SH-SY5Y (cell line): ENCODE measurements around the gene KIFC3.

Experiments
- GATA2 ChIP-seq: IDR thresholded peaks from 2 replicates; pipeline ENCODE4 v1.6.1; 2011; ENCODE audit warnings: mild to moderate bottlenecking, low read depth, low read length
- GATA3 ChIP-seq: IDR thresholded peaks from 2 replicates; pipeline ENCODE4 v1.6.1; 2011; ENCODE audit warnings: low read depth, mild to moderate bottlenecking, low read length, moderate library complexity

GRCh38 chr16:57725554-57725953 is 76.7 kb downstream of the KIFC3 start:
- TF ChIP-seq GATA3 (no peak), GATA2 (no peak)
